Measurements from ENCODE around the gene SYT12. TPM values are rescaled to one million over a fixed set of nuclear protein-coding genes. Genes with fewer than 3 reads are reported as not detected.
"Not testable (repeated sequence)": the region's sequence is repeated elsewhere in the genome, so short reads cannot be mapped to it uniquely, and the experiment has no call there.

The SYT12 gene
- total RNA-seq, 1 donor from 2014 or later: 6.3 TPM

DNA sequence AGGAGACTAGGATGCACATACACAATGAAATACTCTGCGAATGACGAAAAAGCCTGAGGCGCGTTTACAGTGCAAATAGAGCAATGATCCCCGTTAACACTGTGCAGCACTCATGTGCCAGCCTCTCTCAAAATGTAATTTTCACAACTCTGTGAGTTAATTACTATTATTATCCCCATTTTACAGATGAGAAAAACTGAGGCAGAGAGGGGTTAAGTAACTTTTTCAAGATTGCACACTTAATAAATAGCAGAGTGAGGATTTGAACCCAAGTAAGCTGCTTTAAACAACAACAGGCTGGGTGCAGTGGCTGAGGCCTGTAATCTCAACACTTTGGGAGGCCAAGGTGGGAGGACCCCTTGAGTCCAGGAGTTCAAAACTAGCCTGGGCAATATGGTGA is 21.6 kb upstream of the SYT12 start:
- no peak for DNase-seq (ENCODE audit: low spot score in 2 of 2)
- no peaks in the 10 kb centered on the region for H3K9me3 ChIP-seq
- TF ChIP-seq, protein P1, sequence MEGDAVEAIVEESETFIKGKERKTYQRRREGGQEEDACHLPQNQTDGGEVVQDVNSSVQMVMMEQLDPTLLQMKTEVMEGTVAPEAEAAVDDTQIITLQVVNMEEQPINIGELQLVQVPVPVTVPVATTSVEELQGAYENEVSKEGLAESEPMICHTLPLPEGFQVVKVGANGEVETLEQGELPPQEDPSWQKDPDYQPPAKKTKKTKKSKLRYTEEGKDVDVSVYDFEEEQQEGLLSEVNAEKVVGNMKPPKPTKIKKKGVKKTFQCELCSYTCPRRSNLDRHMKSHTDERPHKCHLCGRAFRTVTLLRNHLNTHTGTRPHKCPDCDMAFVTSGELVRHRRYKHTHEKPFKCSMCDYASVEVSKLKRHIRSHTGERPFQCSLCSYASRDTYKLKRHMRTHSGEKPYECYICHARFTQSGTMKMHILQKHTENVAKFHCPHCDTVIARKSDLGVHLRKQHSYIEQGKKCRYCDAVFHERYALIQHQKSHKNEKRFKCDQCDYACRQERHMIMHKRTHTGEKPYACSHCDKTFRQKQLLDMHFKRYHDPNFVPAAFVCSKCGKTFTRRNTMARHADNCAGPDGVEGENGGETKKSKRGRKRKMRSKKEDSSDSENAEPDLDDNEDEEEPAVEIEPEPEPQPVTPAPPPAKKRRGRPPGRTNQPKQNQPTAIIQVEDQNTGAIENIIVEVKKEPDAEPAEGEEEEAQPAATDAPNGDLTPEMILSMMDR (IDR thresholded peaks at IDR 0.05): no peak
- H3K36me3 ChIP-seq: no peaks in the 10 kb centered on the region
- no peaks in the 10 kb centered on the region for H3K4me1 ChIP-seq
- no peak overlapping the region for H3K27ac ChIP-seq
- H3K27me3 ChIP-seq: no peaks in the 10 kb centered on the region
- no peak overlapping the region for H3K4me3 ChIP-seq
- intact Hi-C loops (cut with DNase I): no loop called here

DNA sequence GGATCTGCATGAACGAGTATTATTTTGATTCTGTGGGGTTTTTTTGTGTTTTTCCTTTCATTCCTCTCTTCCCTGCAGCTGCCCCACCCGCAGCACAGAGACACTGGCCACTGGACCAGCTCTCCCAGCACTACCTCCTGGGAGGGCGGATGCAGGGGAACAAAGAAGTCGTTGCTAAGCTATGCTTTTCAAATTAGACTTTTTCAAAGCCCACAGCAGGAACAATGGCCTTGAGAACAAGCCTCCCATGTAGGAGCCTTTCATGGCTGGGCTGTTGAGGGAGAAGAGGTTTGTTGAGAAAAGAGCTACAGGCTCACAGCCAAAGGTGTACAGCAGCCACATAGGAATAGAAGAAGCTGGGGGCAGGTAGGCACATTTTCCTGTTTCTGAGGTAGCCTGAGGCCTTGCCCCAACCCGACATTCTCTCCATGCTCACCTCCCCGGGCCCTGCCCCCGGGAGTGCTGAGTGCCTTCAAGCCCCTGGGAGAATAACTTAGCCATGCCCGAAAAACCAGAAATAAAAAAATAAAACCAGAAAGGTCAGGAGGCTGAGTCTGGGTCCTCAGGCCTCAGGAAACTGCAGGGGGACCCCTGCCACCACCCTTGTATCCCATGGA is 20.5 kb upstream of the SYT12 start:
- no peak for DNase-seq (ENCODE audit: low spot score in 2 of 2)
- TF ChIP-seq, protein P1 (IDR thresholded peaks at IDR 0.05): no peak
- Histone ChIP-seq H3K27ac (no peak overlapping the region), H3K36me3 (no peaks in the 10 kb centered on the region), H3K9me3 (no peaks in the 10 kb centered on the region), H3K4me1 (no peaks in the 10 kb centered on the region), H3K27me3 (no peaks in the 10 kb centered on the region), H3K4me3 (no peak overlapping the region)
- intact Hi-C loops (cut with DNase I): no loop called here

DNA sequence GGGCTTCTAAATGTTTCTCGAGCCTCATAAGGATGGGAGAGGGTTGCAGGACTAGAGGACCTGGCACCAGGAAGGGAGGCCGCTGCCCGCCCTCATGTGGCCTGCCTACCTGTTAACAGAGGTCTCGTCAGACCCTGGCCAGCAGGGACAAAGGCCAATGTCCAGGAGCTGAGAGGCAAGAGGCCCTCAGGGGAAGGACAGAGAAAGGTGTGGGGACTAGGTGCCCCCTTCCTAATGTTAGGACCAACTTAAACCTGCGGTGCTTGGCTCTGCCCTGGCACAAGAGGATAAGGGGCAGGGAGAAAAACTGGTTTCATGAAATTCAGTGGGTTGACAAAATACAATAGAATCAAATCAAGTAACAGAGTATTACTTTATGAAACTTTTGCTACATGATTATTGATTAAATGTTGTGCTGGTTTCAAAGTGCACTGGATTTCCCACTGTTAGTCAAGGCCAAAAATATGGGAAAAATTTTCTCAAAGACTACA is 20.0 kb upstream of the SYT12 start:
- no peaks in the 10 kb centered on the region for H3K4me1 ChIP-seq
- TF ChIP-seq, protein P1 (IDR thresholded peaks at IDR 0.05): no peak
- no peaks in the 10 kb centered on the region for H3K36me3 ChIP-seq
- H3K9me3 ChIP-seq: no peaks in the 10 kb centered on the region
- no peaks in the 10 kb centered on the region for H3K27me3 ChIP-seq
- DNase-seq (ENCODE audit: low spot score in 2 of 2): no peak
- intact Hi-C loops (cut with DNase I): no loop called here
- H3K27ac ChIP-seq: no peak overlapping the region
- H3K4me3 ChIP-seq: no peak overlapping the region

DNA sequence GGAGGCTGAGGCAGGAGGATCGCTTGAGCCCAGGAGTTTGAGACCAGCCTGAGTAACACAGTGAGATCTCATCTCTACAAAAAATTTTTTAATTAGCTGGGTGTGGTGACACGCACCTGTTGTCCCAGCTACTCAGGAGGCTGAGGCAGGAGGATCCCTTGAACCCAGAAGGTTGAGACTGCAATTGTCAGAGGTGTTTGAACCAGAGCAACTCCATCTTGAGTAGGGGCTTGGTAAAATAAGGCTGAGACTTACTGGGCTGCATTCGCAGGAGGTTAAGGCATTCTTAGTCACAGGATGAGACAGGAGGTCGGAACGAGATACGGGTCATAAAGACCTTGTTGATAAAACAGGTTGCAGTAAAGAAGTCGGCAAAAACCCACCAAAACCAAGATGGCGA is 17.7 kb upstream of the SYT12 start:
- H3K36me3 ChIP-seq; H3K4me1 ChIP-seq; H3K27ac ChIP-seq; H3K9me3 ChIP-seq; H3K4me3 ChIP-seq; H3K27me3 ChIP-seq; DNase-seq (ENCODE audit: low spot score in 2 of 2); intact Hi-C loops (cut with DNase I): not testable (repeated sequence)

DNA sequence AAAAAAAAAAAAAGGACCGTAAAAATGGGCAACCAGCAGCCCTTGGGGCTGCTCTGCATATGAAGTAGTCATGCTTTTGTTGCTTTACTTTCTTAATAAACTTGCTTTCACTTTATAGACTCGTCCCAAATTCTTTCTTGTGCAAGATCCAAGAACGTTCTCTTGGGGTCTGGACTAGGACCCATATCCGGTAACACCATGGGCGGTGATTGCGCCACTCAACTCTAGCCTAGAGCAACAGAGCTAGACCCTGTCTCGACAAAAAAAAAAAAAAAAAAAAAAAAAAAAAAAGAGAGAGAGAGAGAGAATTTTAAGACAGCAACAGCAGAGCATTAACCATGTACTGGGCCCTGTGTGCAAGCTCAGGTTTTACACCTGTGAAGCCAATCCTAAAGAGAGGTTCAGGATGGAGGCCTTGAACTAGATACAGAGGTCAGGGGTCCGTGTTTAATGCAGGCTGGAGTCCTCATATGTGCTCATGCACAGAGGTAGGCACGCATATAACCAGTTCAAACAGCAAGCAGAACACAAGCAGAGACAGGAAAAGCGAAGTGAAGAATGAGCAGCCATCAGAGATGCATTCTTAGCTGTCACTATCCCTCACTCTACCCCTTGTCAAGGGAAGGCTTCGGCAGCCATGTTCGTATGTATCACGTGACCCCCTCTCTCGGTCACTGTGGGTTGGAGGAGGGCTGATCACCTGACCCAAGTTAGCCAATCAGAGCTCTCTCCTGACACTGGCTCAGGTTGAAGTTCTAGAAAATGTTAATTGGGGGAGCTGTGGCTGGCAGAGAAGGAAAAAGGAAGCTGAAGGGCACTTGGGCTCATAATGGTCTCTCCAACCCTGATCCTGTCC is 16.7 kb upstream of the SYT12 start:
- H3K4me3 ChIP-seq: no peak overlapping the region
- TF ChIP-seq, protein P1 (IDR thresholded peaks at IDR 0.05): no peak
- DNase-seq (ENCODE audit: low spot score in 2 of 2): no peak
- H3K36me3 ChIP-seq: no peaks in the 10 kb centered on the region
- no peaks in the 10 kb centered on the region for H3K9me3 ChIP-seq
- no peaks in the 10 kb centered on the region for H3K4me1 ChIP-seq
- intact Hi-C loops (cut with DNase I): no loop called here
- no peak overlapping the region for H3K27ac ChIP-seq
- H3K27me3 ChIP-seq: no peaks in the 10 kb centered on the region

DNA sequence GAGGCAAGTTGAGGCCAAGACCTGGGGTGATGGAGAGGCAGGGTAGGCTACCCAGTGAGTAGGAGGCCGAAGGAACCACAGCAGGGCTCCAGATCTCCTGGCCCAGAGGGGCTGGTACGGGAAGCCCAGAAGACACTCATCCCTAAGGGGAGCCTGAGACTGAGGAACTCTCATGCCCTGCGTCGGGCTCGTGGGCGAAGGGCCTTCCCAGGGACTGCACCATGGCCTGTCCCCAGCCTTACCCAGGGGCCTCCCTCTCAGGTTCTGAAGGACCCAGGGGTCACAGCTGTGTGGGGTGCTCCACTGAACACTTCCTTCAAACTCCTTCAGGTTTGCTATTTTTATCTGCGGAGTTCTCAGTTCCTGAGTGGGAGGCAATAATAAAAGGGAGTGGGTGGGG is 15.8 kb upstream of the SYT12 start:
- Histone ChIP-seq H3K4me3 (no peak overlapping the region), H3K27ac (no peak overlapping the region), H3K36me3 (no peaks in the 10 kb centered on the region), H3K9me3 (no peaks in the 10 kb centered on the region), H3K4me1 (no peaks in the 10 kb centered on the region), H3K27me3 (no peaks in the 10 kb centered on the region)
- TF ChIP-seq, protein P1 (IDR thresholded peaks at IDR 0.05): no peak
- no peak for DNase-seq (ENCODE audit: low spot score in 2 of 2)
- intact Hi-C loops (cut with DNase I): no loop called here
